GM19324 (cell line): Measurements from ENCODE around the gene RNF175.
"Not testable (repeated sequence)": the region's sequence is repeated elsewhere in the genome, so short reads cannot be mapped to it uniquely, and the experiment has no call there.

Source experiments
- ATAC-seq: cut with Tn5 transposase; IDR thresholded peaks from one replicate; pipeline ENCODE4 v1.9.1; 2021; ENCODE audit warnings: mild to moderate bottlenecking, moderate library complexity; ENCODE audit not compliant: unreplicated experiment, low FRiP score

Gene RNF175

GRCh38 chr4:153684971-153685371 lies 74.9 kb downstream of the RNF175 start:
- ATAC-seq, result no peak

- ATAC-seq, result peak; percentile 90
Observed at GRCh38 chr4:153684182-153684970, 75.4 kb downstream of the RNF175 start, which contains the start of gene TLR2. TLR2 (plus strand) TSS chr4:153684280; CDS start chr4:153702908, 18,628 bp downstream.

- ATAC-seq, result no peak
Observed at GRCh38 chr4:153683763-153684181, 76.1 kb downstream of the RNF175 start.

- ATAC-seq, result no peak
Observed at GRCh38 chr4:153679486-153679885, 80.3 kb downstream of the RNF175 start.

- no peak for ATAC-seq
Observed at GRCh38 chr4:153676984-153677383, 82.8 kb downstream of the RNF175 start.

- ATAC-seq, result no peak
Observed at GRCh38 chr4:153676486-153676885, 83.3 kb downstream of the RNF175 start.

- ATAC-seq, result no peak
Observed at GRCh38 chr4:153669838-153670237, 90.0 kb downstream of the RNF175 start.

- ATAC-seq, result no peak
Observed at GRCh38 chr4:153668647-153669046, 91.2 kb downstream of the RNF175 start.

- not testable (repeated sequence) for ATAC-seq
Observed at GRCh38 chr4:153666505-153666904, 93.3 kb downstream of the RNF175 start.

- no peak for ATAC-seq
Observed at GRCh38 chr4:153663667-153664066, 96.2 kb downstream of the RNF175 start.

GRCh38 chr4:153661908-153662307 lies 97.9 kb downstream of the RNF175 start:
- no peak for ATAC-seq

- ATAC-seq, result no peak
Observed at GRCh38 chr4:153661215-153661822, 98.5 kb downstream of the RNF175 start.
